GM12874 (cell line): ENCODE measurements around the gene ORC1.

Experiments used
- CTCF ChIP-seq: IDR thresholded peaks from 2 replicates; pipeline ENCODE4 v1.5.1; 2011; ENCODE audit warnings: low read depth, mild to moderate bottlenecking, control low read depth, low read length, moderate library complexity; ENCODE audit not compliant: insufficient read depth

Gene ORC1

GRCh38 chr1:52404116-52404974 lies at the start of gene ORC1, which contains the start of gene PRPF38A:
Gene ORC1, minus strand, starts transcription at chr1:52404423. Its CDS starts 2,200 bp downstream, at chr1:52402223.
Gene PRPF38A, plus strand, starts transcription at chr1:52404602. Its CDS starts 148 bp downstream, at chr1:52404750.
- TF ChIP-seq CTCF = peak; percentile 48

- no peak for TF ChIP-seq CTCF
Observed at GRCh38 chr1:52444463-52444862, 40.2 kb upstream of the ORC1 start.

- no peak for TF ChIP-seq CTCF
Observed at GRCh38 chr1:52439976-52440375, 35.8 kb upstream of the ORC1 start.

- no peak for TF ChIP-seq CTCF
Observed at GRCh38 chr1:52436817-52437216, 32.6 kb upstream of the ORC1 start.

- no peak for TF ChIP-seq CTCF
Observed at GRCh38 chr1:52435650-52436049, 31.4 kb upstream of the ORC1 start.

GRCh38 chr1:52435211-52435610 lies 31.0 kb upstream of the ORC1 start:
- no peak for TF ChIP-seq CTCF

GRCh38 chr1:52432807-52433206 lies 28.6 kb upstream of the ORC1 start:
- no peak for TF ChIP-seq CTCF
